Neuron (in vitro differentiated cells): ENCODE data around the gene ARL5A.
A peak's percentile ranks its signal among the peaks of the same experiment; 100 is the strongest.
"Not testable (repeated sequence)": the region's sequence is repeated elsewhere in the genome, so short reads cannot be mapped to it uniquely, and the experiment has no call there.

ENCODE experiments used
- H2AFZ ChIP-seq: one replicate; pipeline ENCODE4 v1.6.1; 2013; ENCODE audit warnings: low read depth, mild to moderate bottlenecking, inconsistent platforms, low read length, moderate library complexity
- H3K27me3 ChIP-seq: one replicate; pipeline ENCODE4 v1.6.1; 2013; ENCODE audit warnings: low read length; ENCODE audit not compliant: insufficient read depth
- H3K36me3 ChIP-seq: one replicate; pipeline ENCODE4 v1.6.1; 2013; ENCODE audit warnings: low read length; ENCODE audit not compliant: insufficient read depth
- H3K4me1 ChIP-seq: one replicate; pipeline ENCODE4 v1.6.1; 2013; ENCODE audit warnings: low read length; ENCODE audit not compliant: insufficient read depth
- H3K4me3 ChIP-seq: 2 replicates; pipeline ENCODE4 v1.5.1; 2013; ENCODE audit warnings: mild to moderate bottlenecking, low read length, moderate library complexity
- H3K9me3 ChIP-seq: one replicate; pipeline ENCODE4 v1.6.1; 2013; ENCODE audit warnings: low read length

The ARL5A gene, protein sequence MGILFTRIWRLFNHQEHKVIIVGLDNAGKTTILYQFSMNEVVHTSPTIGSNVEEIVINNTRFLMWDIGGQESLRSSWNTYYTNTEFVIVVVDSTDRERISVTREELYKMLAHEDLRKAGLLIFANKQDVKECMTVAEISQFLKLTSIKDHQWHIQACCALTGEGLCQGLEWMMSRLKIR

DNA sequence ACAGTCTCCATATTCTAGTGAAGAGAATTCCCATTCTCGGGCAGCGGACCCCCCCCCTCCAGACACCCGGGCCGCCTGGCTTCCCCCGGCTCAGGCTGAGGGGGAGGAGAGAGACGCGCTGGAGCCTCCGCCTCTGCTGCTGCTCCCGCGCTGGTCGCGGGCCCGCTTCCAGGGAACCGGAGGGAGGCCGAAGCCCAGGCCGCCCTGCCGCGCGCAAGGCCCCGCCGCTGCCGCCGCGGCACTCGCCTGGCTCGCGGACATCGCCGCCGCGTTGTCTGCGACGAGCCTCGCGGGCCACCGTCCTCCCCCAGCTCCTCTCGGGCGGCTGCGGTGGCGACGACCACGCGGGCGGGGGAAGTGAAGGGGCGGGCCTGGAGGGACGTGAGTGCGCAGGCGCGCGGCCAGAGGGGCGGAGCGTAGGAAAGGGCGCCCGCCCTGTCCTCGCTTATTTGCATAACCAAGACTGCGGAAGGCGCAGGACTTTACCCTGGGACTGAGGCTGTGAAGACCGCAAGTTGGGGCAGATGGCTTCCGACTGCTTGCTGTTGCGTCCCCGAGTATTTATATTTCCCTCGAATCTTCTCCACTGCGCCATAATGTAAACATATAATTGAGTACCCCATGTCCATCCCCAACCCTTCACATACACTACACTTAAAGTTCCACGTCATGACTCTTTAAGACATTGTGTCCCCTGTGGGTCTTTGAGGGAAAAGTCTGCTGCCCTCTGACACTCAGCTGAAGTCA lies at the start of gene ARL5A:
ARL5A (minus strand) TSS at position 279 of the 747 bp plus-strand sequence; CDS start at position 34, 245 bp downstream.
- Histone ChIP-seq H3K27me3 (no peaks in the 10 kb centered on the region), H3K4me1 (peaks cover 11% of the 10 kb centered on the region), H3K4me3 (peak within 1 kb of the TSS; percentile 85), H3K36me3 (no peaks in the 10 kb centered on the region), H3K9me3 (no peaks in the 10 kb centered on the region), H2AFZ (peak within 1 kb of the TSS; percentile 42)

DNA sequence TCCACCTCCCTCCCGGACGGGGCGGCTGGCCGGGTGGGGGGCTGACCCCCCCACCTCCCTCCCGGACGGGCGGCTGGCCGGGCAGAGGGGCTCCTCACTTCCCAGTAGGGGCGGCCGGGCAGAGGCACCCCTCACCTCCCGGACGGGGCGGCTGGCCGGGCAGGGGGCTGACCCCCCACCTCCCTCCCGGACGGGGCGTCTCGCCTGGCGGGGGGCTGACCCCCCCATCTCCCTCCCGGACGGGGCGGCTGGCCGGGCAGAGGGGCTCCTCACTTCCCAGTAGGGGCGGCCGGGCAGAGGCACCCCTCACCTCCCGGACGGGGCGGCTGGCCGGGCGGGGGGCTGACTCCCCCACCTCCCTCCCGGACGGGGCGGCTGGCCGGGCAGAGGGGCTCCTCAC lies 47.4 kb upstream of the ARL5A start:
- H3K9me3 ChIP-seq, H3K4me1 ChIP-seq, H3K27me3 ChIP-seq, H2AFZ ChIP-seq, H3K4me3 ChIP-seq: not testable (repeated sequence)
- peaks cover 33% of the 10 kb centered on the region for H3K36me3 ChIP-seq

DNA sequence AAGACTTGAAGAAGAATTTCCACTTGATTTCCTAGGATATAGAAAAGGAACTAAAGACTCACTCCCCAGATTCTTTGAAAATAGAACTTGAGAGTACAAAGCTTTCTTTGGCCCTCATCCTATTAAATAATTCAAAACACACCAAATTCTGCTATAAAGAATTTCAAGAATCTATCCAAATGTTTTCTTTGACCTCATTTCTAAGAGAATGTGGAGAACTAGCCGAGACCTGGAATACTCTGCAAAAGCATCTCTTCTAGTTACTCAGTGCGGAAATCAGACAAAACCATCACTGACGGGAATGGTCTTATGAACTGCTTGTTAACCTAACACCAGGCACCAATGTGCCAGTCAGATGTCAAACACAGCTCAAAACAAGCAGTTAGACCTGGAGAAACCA lies 44.2 kb upstream of the ARL5A start:
- Histone ChIP-seq H3K4me3 (no peak overlapping the region), H2AFZ (no peak overlapping the region), H3K4me1 (no peaks in the 10 kb centered on the region), H3K9me3 (peaks cover 4% of the 10 kb centered on the region), H3K36me3 (peaks cover 21% of the 10 kb centered on the region), H3K27me3 (no peaks in the 10 kb centered on the region)

DNA sequence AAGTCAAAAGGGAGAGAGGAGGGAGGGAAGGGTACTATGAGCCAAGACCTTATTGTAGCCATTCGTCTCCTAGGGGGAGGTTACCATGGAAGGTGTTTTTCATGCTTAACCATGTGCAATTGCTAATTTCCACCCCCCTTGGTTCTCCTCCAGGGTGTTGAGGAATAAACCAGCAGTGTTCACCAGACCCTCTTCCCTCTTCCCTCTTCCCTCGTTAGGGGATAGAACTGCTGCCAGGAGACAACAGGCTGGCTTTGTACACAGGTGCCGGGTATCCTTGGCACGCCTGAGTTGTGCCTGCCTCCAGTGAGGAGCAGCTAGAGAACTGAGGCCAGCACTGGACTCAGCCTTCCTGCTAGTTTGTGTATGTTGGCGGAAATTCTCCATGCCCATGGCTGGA lies 41.1 kb upstream of the ARL5A start:
- Histone ChIP-seq H3K9me3 (peaks cover 2% of the 10 kb centered on the region), H3K36me3 (peaks cover 18% of the 10 kb centered on the region)

DNA sequence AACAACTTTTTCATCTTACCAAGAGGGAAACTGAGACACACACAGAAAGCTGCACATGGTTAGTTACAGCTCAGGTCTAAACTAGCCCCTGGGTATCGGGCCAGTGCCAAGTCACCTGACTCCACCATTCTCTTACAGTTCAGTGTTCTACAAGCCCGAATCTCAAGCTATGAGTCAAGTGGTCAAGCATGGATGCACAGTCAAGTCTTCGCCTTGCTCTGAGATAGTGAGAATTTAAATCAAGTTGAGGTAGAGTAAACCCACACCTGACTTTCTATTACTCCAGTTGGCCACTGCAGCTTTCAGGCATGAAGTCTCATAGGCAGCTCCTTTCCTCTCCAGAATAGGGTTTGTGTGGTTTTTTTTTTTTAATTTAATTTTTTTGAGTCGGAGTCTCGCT lies 34.5 kb upstream of the ARL5A start:
- no peaks in the 10 kb centered on the region for H3K9me3 ChIP-seq
- no peaks in the 10 kb centered on the region for H3K4me1 ChIP-seq
- no peak overlapping the region for H2AFZ ChIP-seq
- no peaks in the 10 kb centered on the region for H3K36me3 ChIP-seq
- H3K27me3 ChIP-seq: no peaks in the 10 kb centered on the region
- no peak overlapping the region for H3K4me3 ChIP-seq

More for the DNA sequence above, 41.1 kb upstream of the ARL5A start:
- Histone ChIP-seq H3K4me3 (no peak overlapping the region), H3K4me1 (no peaks in the 10 kb centered on the region), H2AFZ (no peak overlapping the region), H3K27me3 (no peaks in the 10 kb centered on the region)

DNA sequence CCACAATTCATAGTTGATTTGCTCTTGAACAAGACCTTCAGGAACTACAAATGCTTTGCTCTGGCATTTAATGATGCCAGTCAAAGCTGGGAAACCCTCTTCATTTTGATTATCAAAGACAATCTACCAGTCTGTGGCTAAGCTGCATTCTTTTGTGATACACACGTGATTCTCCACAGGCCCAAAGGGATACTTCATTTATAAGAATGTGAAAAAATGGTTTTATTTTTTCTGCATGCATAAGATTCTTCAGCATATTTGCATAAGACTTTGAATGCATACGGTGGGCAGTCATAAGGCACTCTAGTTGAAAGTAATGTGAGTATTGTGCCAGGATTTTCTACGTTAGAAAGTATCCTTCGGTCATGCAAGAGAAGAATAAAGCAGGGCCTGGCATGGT lies 33.0 kb upstream of the ARL5A start:
- no peak overlapping the region for H2AFZ ChIP-seq
- H3K4me1 ChIP-seq: no peaks in the 10 kb centered on the region
- H3K4me3 ChIP-seq: no peak overlapping the region
- H3K9me3 ChIP-seq: no peaks in the 10 kb centered on the region
- no peaks in the 10 kb centered on the region for H3K36me3 ChIP-seq
- H3K27me3 ChIP-seq: no peaks in the 10 kb centered on the region

DNA sequence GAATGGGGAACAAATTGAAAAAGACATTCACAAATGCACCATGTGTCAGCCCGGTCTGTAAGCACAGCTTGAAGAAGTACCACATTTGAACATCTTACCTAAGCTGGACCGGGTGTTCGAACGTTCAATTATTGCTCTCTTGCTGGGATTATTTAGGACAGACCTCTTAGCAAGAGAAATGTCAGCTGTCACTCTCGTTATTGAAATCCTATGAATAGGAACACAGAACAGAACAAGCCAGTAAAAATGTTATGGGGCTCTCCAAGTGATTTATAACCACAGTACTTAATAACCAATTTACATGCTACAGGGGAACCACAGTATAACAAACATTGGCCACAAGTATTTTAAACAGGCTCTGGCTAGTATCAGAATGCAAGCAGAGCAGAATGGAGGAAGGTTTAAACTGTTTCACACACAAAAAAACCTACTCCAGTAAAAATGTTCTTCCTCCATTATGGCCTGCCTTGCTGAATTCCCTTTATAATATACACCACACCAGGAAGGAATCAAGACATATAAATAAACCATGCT lies 32.5 kb upstream of the ARL5A start:
- Histone ChIP-seq H3K36me3 (no peaks in the 10 kb centered on the region), H3K9me3 (no peaks in the 10 kb centered on the region), H3K4me3 (no peak overlapping the region), H3K4me1 (no peaks in the 10 kb centered on the region), H2AFZ (no peak overlapping the region), H3K27me3 (no peaks in the 10 kb centered on the region)

DNA sequence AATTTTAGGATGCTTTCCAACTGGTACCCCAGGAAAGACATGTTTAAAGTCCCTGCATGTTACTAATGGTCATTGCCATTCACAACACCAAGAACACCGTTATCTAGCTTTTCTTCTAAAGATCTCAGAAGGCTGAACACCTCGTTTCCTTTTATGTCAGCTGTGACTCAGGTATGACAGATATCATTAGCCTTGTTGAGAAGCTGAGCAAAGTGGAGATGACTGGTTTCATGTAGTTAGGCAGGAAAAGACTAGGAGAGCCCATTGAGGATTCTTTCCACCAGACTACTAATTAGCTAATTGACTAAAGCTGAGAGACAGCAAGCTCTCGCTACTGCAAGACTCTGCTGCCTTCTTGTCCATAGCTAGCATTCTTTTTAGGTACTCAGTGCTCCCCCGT lies 32.0 kb upstream of the ARL5A start:
- H3K9me3 ChIP-seq: no peaks in the 10 kb centered on the region
- no peaks in the 10 kb centered on the region for H3K4me1 ChIP-seq
- H3K36me3 ChIP-seq: no peaks in the 10 kb centered on the region
- H3K27me3 ChIP-seq: no peaks in the 10 kb centered on the region
- no peak overlapping the region for H2AFZ ChIP-seq
- H3K4me3 ChIP-seq: no peak overlapping the region

DNA sequence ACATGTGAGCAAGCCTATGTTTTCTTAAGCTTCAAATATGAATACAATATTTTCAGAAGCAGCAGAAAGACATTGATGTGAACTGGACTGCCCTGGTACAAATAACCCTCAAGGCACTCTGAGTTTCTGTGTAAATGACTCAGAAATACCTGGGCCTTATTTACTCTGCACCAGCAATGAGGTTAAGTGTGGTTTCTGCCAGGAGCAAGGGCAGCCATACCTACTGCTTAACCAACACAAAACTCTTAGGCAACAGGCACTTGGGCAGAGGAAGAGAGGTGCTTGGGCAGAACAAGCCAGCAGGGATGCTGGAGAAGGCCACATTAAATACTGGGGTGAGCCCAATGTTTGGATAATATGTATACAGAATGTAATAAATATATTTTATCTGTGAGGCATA lies 29.4 kb upstream of the ARL5A start:
- peaks cover 8% of the 10 kb centered on the region for H3K4me1 ChIP-seq
- no peaks in the 10 kb centered on the region for H3K27me3 ChIP-seq
- no peak overlapping the region for H2AFZ ChIP-seq

DNA sequence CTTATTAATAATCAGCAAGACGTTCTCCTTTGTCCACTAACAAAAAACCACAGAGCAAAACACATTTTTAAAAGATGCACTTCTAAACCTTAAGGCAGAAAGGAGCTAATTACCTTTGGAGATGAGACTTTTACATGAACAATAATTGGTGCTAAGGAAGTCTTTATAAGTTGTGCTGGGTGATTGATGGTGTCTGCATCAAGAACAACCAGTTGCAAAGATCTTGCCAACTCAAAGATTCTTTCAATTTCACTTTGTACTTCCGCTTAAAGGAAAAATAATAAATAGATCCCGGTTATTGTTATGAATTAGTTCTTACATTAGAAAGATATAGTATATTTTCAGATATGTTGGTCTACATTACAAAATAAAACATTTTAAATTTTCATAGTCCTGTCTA lies 26.9 kb upstream of the ARL5A start:
- Histone ChIP-seq H3K4me3 (no peak overlapping the region), H3K27me3 (no peaks in the 10 kb centered on the region), H2AFZ (no peak overlapping the region), H3K9me3 (no peaks in the 10 kb centered on the region), H3K4me1 (peaks cover 11% of the 10 kb centered on the region), H3K36me3 (peaks cover 2% of the 10 kb centered on the region)

More for the DNA sequence above, 29.4 kb upstream of the ARL5A start:
- Histone ChIP-seq H3K36me3 (peaks cover 2% of the 10 kb centered on the region), H3K4me3 (no peak overlapping the region), H3K9me3 (no peaks in the 10 kb centered on the region)

DNA sequence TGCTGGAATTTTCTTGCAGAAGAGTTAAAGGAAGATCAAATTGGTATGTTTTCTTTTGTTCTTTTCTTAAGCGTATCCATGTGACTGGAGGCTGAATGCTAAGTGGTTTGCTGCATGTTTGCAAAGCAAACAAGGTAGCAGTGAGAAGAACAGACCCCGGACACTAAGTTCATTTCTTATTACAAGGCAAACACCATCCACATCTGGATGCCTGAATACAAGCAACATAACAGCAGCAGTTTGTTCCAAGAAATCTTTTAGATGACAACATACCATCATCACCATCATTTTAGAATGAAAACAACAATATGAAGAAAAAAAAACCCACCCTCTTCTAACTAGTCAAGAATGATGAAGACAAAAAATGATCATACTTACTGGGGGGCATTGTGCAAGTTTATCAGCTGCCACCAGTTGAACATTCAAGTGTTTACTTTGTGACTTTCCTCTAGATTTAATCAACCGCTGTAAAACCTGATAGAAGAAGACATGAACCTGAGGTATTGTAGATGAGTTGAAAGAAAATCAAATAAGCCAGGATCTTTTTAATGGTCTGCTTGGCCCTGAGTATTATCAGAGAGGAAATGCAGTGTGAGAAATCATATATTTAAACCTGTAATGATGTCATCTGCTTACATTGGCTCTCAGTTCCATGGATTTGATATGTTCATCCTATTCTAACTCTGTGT lies 25.0 kb upstream of the ARL5A start:
- Histone ChIP-seq H3K4me3 (no peak overlapping the region), H3K27me3 (no peaks in the 10 kb centered on the region), H2AFZ (no peak overlapping the region)

DNA sequence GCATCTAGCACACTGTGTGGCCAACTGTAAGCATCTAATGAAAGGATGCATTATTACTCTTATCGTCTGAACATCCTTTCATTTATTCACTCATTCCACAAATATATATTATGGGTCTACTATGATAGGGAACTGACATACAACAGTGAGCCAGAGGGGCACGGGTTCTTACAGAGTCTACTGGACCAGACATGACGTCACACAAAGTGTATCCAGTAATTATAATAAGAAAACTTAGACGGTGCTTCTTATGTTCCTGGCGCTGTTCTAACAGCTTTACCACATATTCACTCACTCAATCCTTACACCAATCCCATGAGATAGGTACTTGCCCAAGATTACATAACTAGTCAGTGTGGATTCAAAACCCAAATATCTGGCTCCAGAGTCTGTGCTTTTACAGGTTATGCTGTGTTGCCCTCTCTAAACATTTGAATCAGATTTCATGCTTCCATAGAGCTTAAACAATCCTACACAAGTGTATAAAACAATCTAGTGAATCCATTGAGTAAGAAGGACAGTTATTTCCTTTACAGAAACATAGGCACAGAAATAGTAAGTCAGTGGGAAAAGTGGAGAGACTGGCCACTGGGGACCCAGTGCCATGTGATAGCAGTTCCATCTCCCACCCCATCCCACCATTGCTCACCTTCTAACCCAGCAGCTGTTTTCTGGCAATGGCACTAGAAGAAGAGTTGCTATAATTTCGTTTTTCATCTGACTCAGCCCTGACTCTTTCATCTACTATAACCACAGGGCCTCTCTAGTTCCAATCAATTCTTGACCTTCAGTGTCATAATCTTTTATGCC lies 24.2 kb upstream of the ARL5A start:
- peaks cover 11% of the 10 kb centered on the region for H3K4me1 ChIP-seq
- no peak overlapping the region for H2AFZ ChIP-seq
- no peaks in the 10 kb centered on the region for H3K27me3 ChIP-seq
- no peaks in the 10 kb centered on the region for H3K9me3 ChIP-seq
- H3K36me3 ChIP-seq: peaks cover 2% of the 10 kb centered on the region
- no peak overlapping the region for H3K4me3 ChIP-seq

More for the DNA sequence above, 25.0 kb upstream of the ARL5A start:
- Histone ChIP-seq H3K4me1 (peaks cover 11% of the 10 kb centered on the region), H3K9me3 (no peaks in the 10 kb centered on the region), H3K36me3 (peaks cover 2% of the 10 kb centered on the region)
